ENCODE data around the gene PTPN7. TPM values are rescaled to one million over a fixed set of nuclear protein-coding genes. Genes with fewer than 3 reads are reported as not detected.

Gene PTPN7
- total RNA-seq, 1 experiment from 2014 or later = 2.2 TPM

GRCh38 chr1:202101184-202101583, 59.2 kb downstream of the PTPN7 start:
- TF ChIP-seq, protein P1, sequence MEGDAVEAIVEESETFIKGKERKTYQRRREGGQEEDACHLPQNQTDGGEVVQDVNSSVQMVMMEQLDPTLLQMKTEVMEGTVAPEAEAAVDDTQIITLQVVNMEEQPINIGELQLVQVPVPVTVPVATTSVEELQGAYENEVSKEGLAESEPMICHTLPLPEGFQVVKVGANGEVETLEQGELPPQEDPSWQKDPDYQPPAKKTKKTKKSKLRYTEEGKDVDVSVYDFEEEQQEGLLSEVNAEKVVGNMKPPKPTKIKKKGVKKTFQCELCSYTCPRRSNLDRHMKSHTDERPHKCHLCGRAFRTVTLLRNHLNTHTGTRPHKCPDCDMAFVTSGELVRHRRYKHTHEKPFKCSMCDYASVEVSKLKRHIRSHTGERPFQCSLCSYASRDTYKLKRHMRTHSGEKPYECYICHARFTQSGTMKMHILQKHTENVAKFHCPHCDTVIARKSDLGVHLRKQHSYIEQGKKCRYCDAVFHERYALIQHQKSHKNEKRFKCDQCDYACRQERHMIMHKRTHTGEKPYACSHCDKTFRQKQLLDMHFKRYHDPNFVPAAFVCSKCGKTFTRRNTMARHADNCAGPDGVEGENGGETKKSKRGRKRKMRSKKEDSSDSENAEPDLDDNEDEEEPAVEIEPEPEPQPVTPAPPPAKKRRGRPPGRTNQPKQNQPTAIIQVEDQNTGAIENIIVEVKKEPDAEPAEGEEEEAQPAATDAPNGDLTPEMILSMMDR (conservative IDR thresholded peaks at IDR 0.05; ENCODE audit: low read depth, low read length) = no peak
- TF ChIP-seq EZH2 (IDR thresholded peaks at IDR 0.05; ENCODE audit: borderline replicate concordance, low read depth, low read length, poor library complexity, severe bottlenecking) = no peak
- Histone ChIP-seq H3K27ac (ENCODE audit: low read depth, low read length, poor library complexity, severe bottlenecking) (no peak overlapping the region), H3K36me3 (ENCODE audit: insufficient read depth, low read length, poor library complexity, severe bottlenecking) (no peaks in the 10 kb centered on the region), H3K27me3 (replicated peaks; ENCODE audit: insufficient read depth, low read depth, low read length, poor library complexity) (no peaks in the 10 kb centered on the region), H3K4me1 (ENCODE audit: insufficient read depth, low read length, poor library complexity, severe bottlenecking) (peaks cover 7% of the 10 kb centered on the region), H3K4me3 (ENCODE audit: low read depth, low read length, poor library complexity, severe bottlenecking) (no peak overlapping the region), H3K9me3 (ENCODE audit: low read depth, low read length, poor library complexity, severe bottlenecking) (no peaks in the 10 kb centered on the region)
- BruUV-seq (replicated peaks) = no TSS peak
- DNase-seq (ENCODE audit: low spot score) = no peak
- ChIA-PET CTCF (no interaction called here), POLR2A (ENCODE audit: low non-redundant PET) (no interaction called here)
- intact Hi-C loops (cut with micrococcal nuclease; ENCODE audit: unreplicated experiment) = no loop called here

Other genes starting within 250 kb of the PTPN7 start
- 0.20 TPM in 1 of 2 replicates, not detected in the other for gene LMOD1, start 214.1 kb downstream of the PTPN7 start, total RNA-seq (2021)
- 111 and 112 TPM in 2 replicates for gene TIMM17A, start 205.1 kb downstream of the PTPN7 start, total RNA-seq (2021)
- 59.3 and 74.1 TPM in 2 replicates for gene RNPEP, start 178.0 kb downstream of the PTPN7 start, total RNA-seq (2021)
- 0.50 and 0.56 TPM in 2 replicates for gene ELF3, start 150.0 kb downstream of the PTPN7 start, total RNA-seq (2021)
- gene GPR37L1, start 37.7 kb downstream of the PTPN7 start, total RNA-seq (2021) = not detected in 2 replicates
- 41.9 and 48.3 TPM in 2 replicates for gene ARL8A, start 15.9 kb downstream of the PTPN7 start, total RNA-seq (2021)
- not detected in 2 replicates for gene LGR6, start 33.2 kb upstream of the PTPN7 start, total RNA-seq (2021)
- gene UBE2T, start 181.3 kb upstream of the PTPN7 start, total RNA-seq (2021) = 62.5 and 63.4 TPM in 2 replicates
- 17.0 and 18.6 TPM in 2 replicates for gene PPP1R12B, start 188.1 kb upstream of the PTPN7 start, total RNA-seq (2021)